HEK293T (cell line): ENCODE data around the gene SSH2.

Experiments
- HDGF ChIP-seq: fragments of 450-650 bp; IDR thresholded peaks from 2 replicates; pipeline ENCODE4 v1.6.1; 2017; ENCODE audit warnings: antibody characterized with exemption, borderline replicate concordance
- NFRKB ChIP-seq: fragments of 450-650 bp; IDR thresholded peaks from 2 replicates; pipeline ENCODE4 v1.6.1; 2016; ENCODE audit warnings: mild to moderate bottlenecking, moderate library complexity

GRCh38 chr17:29577001-29577370 is 353.0 kb downstream of the SSH2 start:
- TF ChIP-seq NFRKB (no peak), HDGF (no peak)
